Loucy (cell line): ENCODE measurements around the gene SULT1E1.

ENCODE experiments used
- H2AFZ ChIP-seq: fragments of 200-600 bp; sonication (generic); 2 replicates; pipeline ENCODE4 v1.6.0; 2016; ENCODE audit warnings: antibody characterized with exemption, mild to moderate bottlenecking, low read length, moderate library complexity
- H3F3A ChIP-seq: fragments of 200-600 bp; 2 replicates; pipeline ENCODE4 v1.6.0; 2016; ENCODE audit warnings: antibody characterized with exemption, low read depth, mild to moderate bottlenecking
- H3K27me3 ChIP-seq: fragments of 200-600 bp; sonication (generic); 2 replicates; pipeline ENCODE4 v1.6.1; 2014; ENCODE audit warnings: low read length, mild to moderate bottlenecking; ENCODE audit not compliant: insufficient read depth, poor library complexity, severe bottlenecking
- H3K36me3 ChIP-seq: fragments of 200-600 bp; sonication (generic); 2 replicates; pipeline ENCODE4 v1.6.1; 2016; ENCODE audit warnings: low read length; ENCODE audit not compliant: insufficient read depth
- H3K4me1 ChIP-seq: fragments of 200-600 bp; sonication (generic); 2 replicates; pipeline ENCODE4 v1.5.1; 2014; ENCODE audit warnings: low read length, mild to moderate bottlenecking; ENCODE audit not compliant: insufficient read depth, poor library complexity, severe bottlenecking
- H3K4me2 ChIP-seq: fragments of 200-600 bp; sonication (generic); 2 replicates; pipeline ENCODE4 v1.6.0; 2014; ENCODE audit warnings: antibody characterized with exemption, low read length, low read depth, mild to moderate bottlenecking; ENCODE audit not compliant: poor library complexity, severe bottlenecking
- H3K4me3 ChIP-seq: fragments of 200-600 bp; sonication (generic); 2 replicates; pipeline ENCODE4 v1.5.1; 2014; ENCODE audit warnings: low read length, mild to moderate bottlenecking, mixed read lengths; ENCODE audit not compliant: poor library complexity, severe bottlenecking
- H3K79me2 ChIP-seq: fragments of 200-600 bp; sonication (generic); 2 replicates; pipeline ENCODE4 v1.6.1; 2014; ENCODE audit warnings: low read length; ENCODE audit not compliant: insufficient read depth
- H3K9ac ChIP-seq: fragments of 200-600 bp; sonication (generic); 2 replicates; pipeline ENCODE4 v1.6.0; 2014; ENCODE audit warnings: mild to moderate bottlenecking, low read depth, low read length, moderate library complexity; ENCODE audit not compliant: poor library complexity, severe bottlenecking
- H3K9me2 ChIP-seq: fragments of 200-600 bp; sonication (generic); replicated peaks from 2 replicates; pipeline ENCODE4 v1.6.1; 2016; ENCODE audit warnings: low read depth, low read length, mixed read lengths
- H3K9me3 ChIP-seq: fragments of 200-600 bp; sonication (generic); 2 replicates; pipeline ENCODE4 v1.6.1; 2014; ENCODE audit warnings: mild to moderate bottlenecking, antibody characterized with exemption, low read length, low read depth; ENCODE audit not compliant: insufficient read depth
- H4K20me1 ChIP-seq: fragments of 200-600 bp; sonication (generic); 2 replicates; pipeline ENCODE4 v1.6.0; 2014; ENCODE audit warnings: antibody characterized with exemption, low read length, mild to moderate bottlenecking; ENCODE audit not compliant: insufficient read depth, poor library complexity, severe bottlenecking
- CTCF ChIP-seq: fragments of 200-600 bp; sonication (generic); conservative IDR thresholded peaks from 2 replicates; pipeline ENCODE4 v1.5.1; 2014; ENCODE audit warnings: mild to moderate bottlenecking, antibody characterized with exemption, low read length
- EZH2phosphoT487 ChIP-seq: fragments of 200-600 bp; IDR thresholded peaks from 2 replicates; pipeline ENCODE4 v1.6.1; 2018; ENCODE audit warnings: antibody characterized with exemption, mild to moderate bottlenecking, moderate library complexity, borderline replicate concordance

Gene SULT1E1

GRCh38 chr4:69849969-69850368, 10.0 kb downstream of the SULT1E1 start:
- Histone ChIP-seq H3K9me2 (no peaks in the 10 kb centered on the region), H2AFZ (no peak overlapping the region), H3K36me3 (no peaks in the 10 kb centered on the region), H3K4me1 (no peaks in the 10 kb centered on the region), H4K20me1 (no peaks in the 10 kb centered on the region), H3K27me3 (no peaks in the 10 kb centered on the region), H3K9ac (no peak overlapping the region), H3K9me3 (no peaks in the 10 kb centered on the region), H3K4me3 (no peak overlapping the region), H3K4me2 (no peak overlapping the region), H3F3A (no peaks in the 10 kb centered on the region), H3K79me2 (no peaks in the 10 kb centered on the region)
- TF ChIP-seq EZH2phosphoT487 (no peak), CTCF (no peak)

- Histone ChIP-seq H3K4me2 (no peak overlapping the region), H3K4me1 (no peaks in the 10 kb centered on the region), H3F3A (no peaks in the 10 kb centered on the region), H2AFZ (no peak overlapping the region), H3K9ac (no peak overlapping the region), H4K20me1 (no peaks in the 10 kb centered on the region), H3K9me3 (no peaks in the 10 kb centered on the region), H3K27me3 (no peaks in the 10 kb centered on the region), H3K9me2 (no peaks in the 10 kb centered on the region), H3K4me3 (no peak overlapping the region), H3K36me3 (no peaks in the 10 kb centered on the region), H3K79me2 (no peaks in the 10 kb centered on the region)
- no peak for TF ChIP-seq CTCF
- no peak for TF ChIP-seq EZH2phosphoT487
Measured at GRCh38 chr4:69849297-69849696, 10.6 kb downstream of the SULT1E1 start.

GRCh38 chr4:69848028-69848427, 11.9 kb downstream of the SULT1E1 start:
- Histone ChIP-seq H3F3A (no peaks in the 10 kb centered on the region), H3K4me3 (no peak overlapping the region), H3K9me2 (no peaks in the 10 kb centered on the region), H2AFZ (no peak overlapping the region), H3K27me3 (no peaks in the 10 kb centered on the region), H4K20me1 (no peaks in the 10 kb centered on the region), H3K9ac (no peak overlapping the region), H3K79me2 (no peaks in the 10 kb centered on the region), H3K4me1 (no peaks in the 10 kb centered on the region), H3K9me3 (no peaks in the 10 kb centered on the region), H3K36me3 (no peaks in the 10 kb centered on the region), H3K4me2 (no peak overlapping the region)
- TF ChIP-seq EZH2phosphoT487 (no peak), CTCF (no peak)
